ENCODE measurements around the gene PACC1. TPM values are rescaled to one million over a fixed set of nuclear protein-coding genes. Genes with fewer than 3 reads are reported as not detected.
"Not testable (repeated sequence)": the region's sequence is repeated elsewhere in the genome, so short reads cannot be mapped to it uniquely, and the experiment has no call there.

Gene PACC1
- total RNA-seq, 2 donors from 2014 or later = 5.3 to 16.4 TPM

DNA sequence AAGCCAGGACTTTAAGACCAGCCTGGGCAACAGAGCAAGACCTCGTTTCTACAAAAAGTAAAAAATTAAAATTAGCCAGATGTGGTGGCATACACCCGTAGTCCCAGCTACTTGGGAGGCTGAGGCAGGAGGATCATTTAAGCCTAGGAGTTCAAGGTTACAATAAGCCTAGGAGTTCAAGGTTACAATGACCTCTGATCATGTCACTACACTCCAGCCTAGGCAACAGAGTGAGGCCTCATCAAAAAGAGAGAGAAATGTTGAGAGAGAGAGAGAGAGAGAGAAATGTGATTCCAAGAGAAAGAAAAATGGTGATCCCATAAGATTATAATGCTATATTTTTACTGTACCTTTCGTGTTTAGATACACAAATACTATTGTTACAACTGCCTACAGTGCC is 60.2 kb downstream of the PACC1 start:
- Mint-ChIP-seq H3K27ac (peak overlapping the region; percentile 63), H3K27me3 (no peaks in the 10 kb centered on the region), H3K36me3 (ENCODE audit: low read depth) (peaks cover 90% of the 10 kb centered on the region), H3K4me3 (no peak overlapping the region), H3K9me3 (no peaks in the 10 kb centered on the region), H3K4me1 (no peaks in the 10 kb centered on the region)
- ATAC-seq (replicated peaks) = no peak

DNA sequence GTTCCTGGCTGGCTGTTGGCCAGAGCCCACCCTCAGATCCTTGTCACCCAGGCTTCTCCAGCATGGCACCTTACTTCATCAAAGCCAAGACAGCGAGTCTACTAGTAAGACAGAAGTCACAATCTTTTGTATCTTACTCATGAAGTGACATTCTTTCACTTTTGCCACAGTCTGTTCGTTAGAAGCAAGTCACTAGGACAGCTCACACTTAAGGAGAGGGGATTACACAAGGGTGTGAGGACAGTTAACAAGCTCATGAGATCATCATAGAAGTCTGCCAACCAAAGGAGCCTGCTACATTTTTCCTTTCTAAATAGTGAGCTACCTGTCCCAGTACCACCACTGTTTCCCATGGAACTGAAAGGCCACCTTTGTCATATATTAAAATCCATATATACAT is 61.5 kb downstream of the PACC1 start:
- H3K4me1 Mint-ChIP-seq = no peaks in the 10 kb centered on the region
- no peak overlapping the region for H3K4me3 Mint-ChIP-seq
- peak overlapping the region; percentile 61 for H3K27ac Mint-ChIP-seq
- H3K9me3 Mint-ChIP-seq = no peaks in the 10 kb centered on the region
- no peaks in the 10 kb centered on the region for H3K27me3 Mint-ChIP-seq
- peak; percentile 71 for ATAC-seq (replicated peaks)
- H3K36me3 Mint-ChIP-seq (ENCODE audit: low read depth) = peaks cover 85% of the 10 kb centered on the region

DNA sequence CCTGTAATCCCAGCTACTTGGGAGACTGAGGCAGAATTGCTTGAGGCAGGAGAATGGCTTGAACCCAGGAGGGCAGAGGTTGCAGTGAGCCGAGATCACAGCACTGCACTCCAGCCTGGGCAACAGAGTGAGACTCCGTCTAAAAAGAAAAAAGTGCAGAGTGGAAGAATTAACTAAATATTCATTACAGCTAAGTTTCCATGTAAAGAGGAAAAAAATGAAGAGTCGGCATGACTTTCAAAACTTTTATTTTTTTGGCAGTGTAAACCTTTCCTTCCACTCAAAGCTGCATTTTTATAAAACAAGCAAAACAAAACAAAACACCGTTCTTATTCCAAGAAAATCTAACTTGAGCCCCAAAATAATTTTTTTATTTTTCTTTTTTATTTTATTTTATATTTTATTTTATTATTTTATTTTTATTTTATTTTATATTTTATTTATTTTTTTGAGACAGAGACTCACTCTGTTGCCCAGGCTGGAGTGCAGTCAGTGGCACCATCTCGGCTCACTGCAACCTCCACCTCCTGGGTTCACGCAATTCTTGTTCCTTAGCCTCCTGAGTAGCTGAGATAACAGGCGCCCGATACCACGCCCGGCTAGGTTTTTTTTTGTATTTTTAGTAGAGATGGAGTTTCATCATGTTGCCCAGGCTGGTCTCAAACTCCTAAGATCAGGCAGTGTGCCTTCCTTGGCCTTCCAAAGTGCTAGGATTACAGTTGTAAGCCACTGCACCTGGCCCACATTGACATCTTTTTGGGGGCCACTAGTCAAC is 62.9 kb downstream of the PACC1 start:
- Mint-ChIP-seq H3K27ac (no peak overlapping the region), H3K36me3 (ENCODE audit: low read depth) (peaks cover 85% of the 10 kb centered on the region), H3K27me3 (no peaks in the 10 kb centered on the region), H3K4me3 (no peak overlapping the region), H3K4me1 (no peaks in the 10 kb centered on the region), H3K9me3 (no peaks in the 10 kb centered on the region)
- ATAC-seq (replicated peaks) = no peak

DNA sequence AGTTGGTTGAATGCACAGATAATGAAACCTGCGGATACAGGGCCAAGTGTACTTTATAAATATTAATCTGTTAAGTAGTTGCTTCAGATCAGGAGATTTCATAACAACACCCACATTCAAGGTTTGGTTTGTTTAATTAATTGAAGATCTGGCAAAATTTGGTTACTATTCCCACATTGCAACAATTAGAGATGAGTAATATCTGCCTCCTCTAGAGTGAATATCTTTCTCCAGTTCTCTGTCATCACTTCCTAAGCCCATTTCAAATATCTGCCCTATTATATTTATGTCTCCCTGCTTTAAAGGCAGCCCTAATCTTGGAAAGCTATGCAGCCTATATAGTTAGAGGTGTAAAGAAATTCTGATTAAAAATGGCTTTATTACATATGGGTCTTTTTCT is 68.1 kb downstream of the PACC1 start:
- Mint-ChIP-seq H3K4me1 (no peaks in the 10 kb centered on the region), H3K27ac (peak overlapping the region; percentile 46), H3K4me3 (no peak overlapping the region), H3K27me3 (no peaks in the 10 kb centered on the region), H3K9me3 (no peaks in the 10 kb centered on the region), H3K36me3 (ENCODE audit: low read depth) (peaks cover 85% of the 10 kb centered on the region)
- no peak for ATAC-seq (replicated peaks)

DNA sequence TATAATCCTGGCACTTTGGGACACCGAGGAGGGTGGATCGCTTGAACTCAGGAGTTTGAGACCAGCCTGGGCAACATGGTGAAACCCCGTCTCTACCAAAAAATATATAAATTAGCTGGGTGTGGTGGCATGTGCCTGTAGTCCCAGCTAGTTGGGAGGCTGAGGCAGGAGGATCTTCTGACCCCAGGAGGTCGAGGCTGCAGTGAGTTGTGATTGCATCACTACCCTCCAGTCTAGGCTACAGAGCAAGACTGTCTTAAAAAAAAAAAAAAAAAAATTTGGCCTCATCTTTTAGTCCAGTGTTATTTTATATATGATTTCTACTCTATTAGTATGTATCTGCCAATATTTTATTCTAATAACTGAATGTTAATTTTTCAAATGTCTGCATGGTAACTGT is 69.8 kb downstream of the PACC1 start:
- Mint-ChIP-seq H3K36me3 (ENCODE audit: low read depth) (peaks cover 78% of the 10 kb centered on the region), H3K9me3 (no peaks in the 10 kb centered on the region), H3K27ac (no peak overlapping the region), H3K27me3 (no peaks in the 10 kb centered on the region), H3K4me3 (no peak overlapping the region), H3K4me1 (no peaks in the 10 kb centered on the region)
- ATAC-seq (replicated peaks) = no peak

DNA sequence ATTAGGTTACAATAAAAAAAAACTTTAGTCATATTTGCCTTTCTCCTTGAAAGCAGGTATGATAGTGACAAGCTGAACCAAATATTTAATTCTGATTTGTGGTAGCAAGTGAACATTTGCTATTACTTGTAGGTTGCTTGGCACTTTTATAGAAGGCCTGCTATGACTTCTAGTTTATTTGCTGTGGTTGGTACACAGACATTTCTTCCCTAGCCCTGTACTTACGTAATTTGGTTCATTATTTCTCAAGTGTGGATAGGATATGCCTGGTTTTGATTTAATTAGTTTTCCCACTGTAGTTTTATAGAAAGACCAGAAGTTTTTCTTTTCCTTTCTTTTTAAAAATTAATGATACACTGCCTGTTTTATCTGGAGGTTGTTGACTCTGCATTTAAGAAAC is 73.6 kb downstream of the PACC1 start:
- Mint-ChIP-seq H3K9me3 (no peaks in the 10 kb centered on the region), H3K27ac (peak overlapping the region; percentile 26), H3K36me3 (ENCODE audit: low read depth) (peaks cover 69% of the 10 kb centered on the region), H3K4me1 (no peaks in the 10 kb centered on the region), H3K27me3 (no peaks in the 10 kb centered on the region), H3K4me3 (no peak overlapping the region)
- ATAC-seq (replicated peaks) = no peak

DNA sequence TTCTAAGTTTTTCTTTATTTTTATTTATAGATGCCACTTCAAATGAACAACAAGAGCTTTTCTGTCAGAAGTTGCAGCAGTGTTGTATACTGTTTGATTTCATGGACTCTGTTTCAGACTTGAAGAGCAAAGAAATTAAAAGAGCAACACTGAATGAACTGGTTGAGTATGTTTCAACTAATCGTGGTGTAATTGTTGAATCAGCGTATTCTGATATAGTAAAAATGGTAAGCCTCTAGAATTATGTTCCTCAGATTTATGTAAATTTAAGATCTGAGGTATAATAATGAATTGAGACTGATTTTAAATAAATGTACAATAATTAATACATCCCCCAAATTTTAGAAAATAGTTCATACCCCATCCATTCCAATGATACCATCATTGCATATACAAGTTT is 85.6 kb downstream of the PACC1 start:
- Mint-ChIP-seq H3K9me3 (no peaks in the 10 kb centered on the region), H3K27me3 (no peaks in the 10 kb centered on the region), H3K4me3 (no peak overlapping the region), H3K4me1 (peaks cover 11% of the 10 kb centered on the region), H3K27ac (no peak overlapping the region), H3K36me3 (ENCODE audit: low read depth) (peaks cover 49% of the 10 kb centered on the region)
- no peak for ATAC-seq (replicated peaks)

DNA sequence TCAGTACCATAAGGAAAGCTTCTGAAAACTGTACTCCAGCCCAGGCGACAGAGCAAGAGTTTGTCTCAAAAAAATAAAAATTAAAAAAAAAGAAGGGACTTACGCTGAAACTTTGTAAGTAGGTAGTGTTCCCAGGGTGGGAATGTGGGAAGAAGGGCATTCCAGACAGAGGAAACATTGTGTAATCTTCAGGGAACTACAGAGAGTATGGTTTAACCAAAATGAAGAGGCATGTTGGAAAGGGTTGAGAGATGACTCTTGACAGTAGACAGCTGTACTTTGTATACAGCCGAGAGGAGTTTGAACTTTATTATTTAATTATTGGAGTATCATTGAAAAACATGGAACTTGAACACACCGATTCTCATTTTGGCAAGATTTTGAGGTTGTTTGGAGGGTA is 86.4 kb downstream of the PACC1 start:
- H3K36me3 Mint-ChIP-seq (ENCODE audit: low read depth) = peaks cover 40% of the 10 kb centered on the region
- H3K9me3 Mint-ChIP-seq = no peaks in the 10 kb centered on the region
- no peak overlapping the region for H3K27ac Mint-ChIP-seq
- H3K4me1 Mint-ChIP-seq = peaks cover 11% of the 10 kb centered on the region
- no peak for ATAC-seq (replicated peaks)
- no peak overlapping the region for H3K4me3 Mint-ChIP-seq
- no peaks in the 10 kb centered on the region for H3K27me3 Mint-ChIP-seq

DNA sequence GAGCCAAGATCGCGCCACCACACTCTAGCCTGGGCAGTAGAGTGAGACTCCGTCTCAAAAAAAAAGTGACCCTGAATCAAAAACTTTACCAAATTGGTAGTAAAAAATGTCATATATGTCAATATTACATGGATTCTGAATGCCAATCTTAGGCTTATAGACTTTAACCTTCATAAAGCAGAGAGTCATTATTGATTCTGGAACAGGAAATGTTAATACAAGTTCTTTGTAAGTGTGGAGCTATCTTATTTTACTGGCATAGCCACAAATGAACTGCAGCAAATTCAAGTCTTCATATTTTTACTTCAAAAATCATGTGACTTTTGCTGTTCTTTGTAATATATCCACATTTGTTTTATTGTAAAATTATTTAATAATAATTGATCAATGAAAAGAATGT is 88.1 kb downstream of the PACC1 start:
- Mint-ChIP-seq H3K27me3 (no peaks in the 10 kb centered on the region), H3K9me3 (no peaks in the 10 kb centered on the region), H3K36me3 (ENCODE audit: low read depth) (peaks cover 23% of the 10 kb centered on the region), H3K4me3 (no peak overlapping the region), H3K27ac (no peak overlapping the region), H3K4me1 (peaks cover 15% of the 10 kb centered on the region)
- ATAC-seq (replicated peaks) = no peak

DNA sequence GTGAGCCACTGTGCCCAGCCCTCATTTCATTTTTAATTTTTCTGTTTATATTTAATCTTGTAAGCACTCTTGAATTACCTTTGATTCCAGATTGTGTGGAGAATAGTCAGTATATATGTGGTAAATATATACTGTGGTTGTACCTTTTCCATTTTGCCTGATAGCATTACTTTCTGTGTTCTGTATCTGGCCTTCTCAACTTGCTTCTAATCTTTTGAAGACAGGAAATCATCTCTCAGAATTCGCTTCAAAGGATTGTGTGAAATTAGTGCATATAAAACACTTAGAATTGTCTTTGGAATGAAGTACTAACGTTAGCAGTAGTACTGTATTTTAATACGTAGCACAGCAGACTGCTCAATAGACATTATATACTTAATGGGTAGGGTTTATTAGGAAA is 91.6 kb downstream of the PACC1 start:
- Mint-ChIP-seq H3K27ac (peak overlapping the region; percentile 39), H3K36me3 (ENCODE audit: low read depth) (peaks cover 6% of the 10 kb centered on the region), H3K27me3 (no peaks in the 10 kb centered on the region), H3K9me3 (no peaks in the 10 kb centered on the region), H3K4me1 (peaks cover 9% of the 10 kb centered on the region), H3K4me3 (no peak overlapping the region)
- no peak for ATAC-seq (replicated peaks)

DNA sequence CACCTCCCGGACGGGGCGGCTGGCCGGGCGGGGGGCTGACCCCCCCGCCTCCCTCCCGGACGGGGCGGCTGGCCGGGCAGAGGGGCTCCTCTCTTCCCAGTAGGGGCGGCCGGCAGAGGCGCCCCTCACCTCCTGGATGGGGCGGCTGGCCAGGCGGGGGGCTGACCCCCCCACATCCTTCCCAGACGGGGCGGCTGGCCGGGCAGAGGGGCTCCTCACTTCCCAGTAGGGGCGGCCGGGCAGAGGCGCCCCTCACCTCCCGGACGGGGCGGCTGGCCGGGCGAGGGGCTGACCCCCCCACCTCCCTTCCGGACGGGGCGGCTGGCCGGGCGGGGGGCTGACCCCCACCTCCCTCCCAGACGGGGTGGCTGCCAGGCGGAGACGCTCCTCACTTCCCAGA is 93.7 kb downstream of the PACC1 start:
- H3K9me3 Mint-ChIP-seq; H3K4me3 Mint-ChIP-seq; H3K36me3 Mint-ChIP-seq (ENCODE audit: low read depth); H3K27me3 Mint-ChIP-seq; H3K27ac Mint-ChIP-seq; ATAC-seq (replicated peaks): not testable (repeated sequence)
- peaks cover 23% of the 10 kb centered on the region for H3K4me1 Mint-ChIP-seq

DNA sequence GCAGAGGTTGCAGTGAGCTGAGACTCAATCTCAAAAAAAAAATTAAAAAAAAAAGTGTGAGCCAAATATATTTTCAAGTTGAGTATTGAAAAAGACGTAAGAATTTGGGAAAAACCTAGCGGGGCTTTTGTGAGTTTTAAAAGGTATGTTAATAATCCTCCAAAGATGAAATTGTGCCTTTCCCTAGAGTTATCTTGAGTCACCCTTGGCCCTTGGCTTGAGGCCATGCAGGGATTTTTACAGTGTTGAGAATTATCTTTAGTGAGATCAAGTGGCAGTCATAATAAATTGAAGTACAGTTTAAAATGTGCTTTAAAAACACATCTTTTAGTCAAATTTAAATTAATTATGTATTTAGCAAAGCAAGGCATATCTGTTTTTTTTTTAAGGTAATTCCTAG is 96.8 kb downstream of the PACC1 start:
- Mint-ChIP-seq H3K27ac (no peak overlapping the region), H3K27me3 (no peaks in the 10 kb centered on the region), H3K36me3 (ENCODE audit: low read depth) (peaks cover 11% of the 10 kb centered on the region), H3K9me3 (no peaks in the 10 kb centered on the region), H3K4me1 (peaks cover 19% of the 10 kb centered on the region), H3K4me3 (no peak overlapping the region)
- ATAC-seq (replicated peaks) = no peak

DNA sequence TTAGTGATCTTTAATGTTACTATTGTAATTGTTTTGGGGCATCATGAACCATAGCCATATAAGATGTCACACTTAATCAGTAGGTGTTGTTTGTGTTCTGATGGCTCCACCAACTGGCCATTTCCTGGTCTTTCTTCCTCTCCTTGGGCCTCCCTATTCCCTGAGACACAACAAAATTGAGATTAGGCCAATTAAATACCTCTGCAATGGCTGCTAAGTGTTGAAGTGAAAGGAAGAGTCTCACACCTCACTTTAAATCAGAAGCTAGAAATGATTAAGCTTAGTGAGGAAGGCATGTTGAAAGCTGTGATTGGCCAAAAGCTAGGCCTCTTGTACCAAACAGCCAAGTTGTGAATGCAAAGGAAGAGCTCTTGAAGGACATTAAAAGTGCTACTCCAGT is 98.8 kb downstream of the PACC1 start:
- Mint-ChIP-seq H3K9me3 (no peaks in the 10 kb centered on the region), H3K27me3 (no peaks in the 10 kb centered on the region), H3K4me3 (peak overlapping the region; percentile 49), H3K27ac (peak overlapping the region; percentile 81), H3K36me3 (ENCODE audit: low read depth) (peaks cover 16% of the 10 kb centered on the region), H3K4me1 (peaks cover 19% of the 10 kb centered on the region)
- ATAC-seq (replicated peaks) = peak; percentile 71

DNA sequence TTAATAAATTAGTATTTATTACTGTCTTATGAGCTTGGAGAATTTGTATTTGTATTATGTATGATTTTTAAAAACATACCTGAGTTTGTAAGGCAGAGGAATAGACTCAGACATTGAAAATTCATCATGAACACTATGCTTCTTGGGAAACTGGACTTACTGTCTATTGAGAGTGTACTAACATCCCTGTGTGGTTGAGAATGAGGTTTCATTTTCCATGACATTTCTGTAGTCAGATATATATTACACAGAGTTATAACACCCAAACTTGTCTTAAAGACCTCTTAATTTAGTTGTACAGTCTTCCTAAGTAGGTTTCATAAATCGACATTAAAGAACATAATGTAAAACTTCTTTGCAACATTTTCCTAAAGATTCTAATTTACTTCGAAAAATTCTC is 99.5 kb downstream of the PACC1 start:
- Mint-ChIP-seq H3K27ac (no peak overlapping the region), H3K4me1 (peaks cover 22% of the 10 kb centered on the region), H3K4me3 (peak overlapping the region; percentile 49), H3K27me3 (no peaks in the 10 kb centered on the region), H3K9me3 (no peaks in the 10 kb centered on the region), H3K36me3 (ENCODE audit: low read depth) (peaks cover 19% of the 10 kb centered on the region)
- ATAC-seq (replicated peaks) = peak; percentile 66

Measured in activated T-helper 17 cell treated with anti-CD3 and anti-CD28 coated beads, Interleukin-2, amount 50 U/mL, for 72 hours (primary cell).